Activated CD4-positive, alpha-beta T cell treated with anti-CD3 and anti-CD28 coated beads, Interleukin-2, amount 50 U/mL, for 4 hours (primary cell): ENCODE data around the gene FAM107A.
"Not testable (repeated sequence)": the region's sequence is repeated elsewhere in the genome, so short reads cannot be mapped to it uniquely, and the experiment has no call there.

ENCODE experiments used
- DNase-seq, 2 experiments: peaks; one replicate each; pipeline ENCODE4 v3.0.0-alpha.2; 2020

The FAM107A gene

DNA sequence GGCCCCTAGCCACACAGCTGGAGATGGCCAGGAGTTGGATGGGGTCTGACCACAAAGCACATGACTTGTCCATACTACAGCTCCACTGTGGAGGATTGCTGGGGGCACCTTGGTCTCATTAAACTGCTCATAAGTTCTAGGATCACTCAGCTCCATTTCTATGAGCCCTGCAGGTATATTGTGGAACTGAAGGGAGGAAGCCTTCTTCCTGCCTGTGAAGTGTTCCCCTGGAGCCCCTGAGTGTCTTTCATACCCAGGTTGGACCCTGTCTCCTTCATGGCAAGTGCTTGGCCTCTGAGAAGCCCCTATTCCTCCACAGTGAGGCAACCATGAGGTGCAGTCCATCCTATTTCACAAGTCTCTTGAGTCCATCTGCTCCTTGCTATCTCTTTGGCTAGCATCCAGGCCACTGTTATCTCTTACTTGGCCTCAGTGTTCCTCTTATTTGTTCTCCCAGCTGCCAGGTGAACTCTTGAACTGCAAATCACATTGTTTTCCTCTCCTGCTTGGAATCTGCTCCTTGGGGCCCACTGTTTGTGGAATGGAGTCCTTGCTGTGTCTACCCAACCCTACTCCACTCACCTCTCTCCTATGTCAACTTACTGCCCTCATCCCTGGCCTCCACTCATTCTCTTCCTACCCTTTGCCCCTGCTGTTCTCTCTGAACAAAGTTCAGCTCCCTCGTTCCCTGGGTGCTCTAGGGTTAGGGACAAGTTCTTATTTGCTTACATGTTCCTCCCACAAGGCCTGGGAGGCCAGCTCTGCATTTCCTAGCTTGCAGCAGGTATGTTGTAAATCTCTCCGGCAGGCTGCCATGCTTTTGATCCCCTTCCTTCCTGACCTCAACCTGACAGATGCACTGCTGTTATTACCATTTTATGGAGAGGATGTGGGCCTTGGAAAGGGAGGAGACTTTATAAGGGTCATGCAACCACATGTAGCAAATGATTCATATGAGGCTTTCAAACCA is 41.4 kb downstream of the FAM107A start:
- DNase-seq = no peak

DNA sequence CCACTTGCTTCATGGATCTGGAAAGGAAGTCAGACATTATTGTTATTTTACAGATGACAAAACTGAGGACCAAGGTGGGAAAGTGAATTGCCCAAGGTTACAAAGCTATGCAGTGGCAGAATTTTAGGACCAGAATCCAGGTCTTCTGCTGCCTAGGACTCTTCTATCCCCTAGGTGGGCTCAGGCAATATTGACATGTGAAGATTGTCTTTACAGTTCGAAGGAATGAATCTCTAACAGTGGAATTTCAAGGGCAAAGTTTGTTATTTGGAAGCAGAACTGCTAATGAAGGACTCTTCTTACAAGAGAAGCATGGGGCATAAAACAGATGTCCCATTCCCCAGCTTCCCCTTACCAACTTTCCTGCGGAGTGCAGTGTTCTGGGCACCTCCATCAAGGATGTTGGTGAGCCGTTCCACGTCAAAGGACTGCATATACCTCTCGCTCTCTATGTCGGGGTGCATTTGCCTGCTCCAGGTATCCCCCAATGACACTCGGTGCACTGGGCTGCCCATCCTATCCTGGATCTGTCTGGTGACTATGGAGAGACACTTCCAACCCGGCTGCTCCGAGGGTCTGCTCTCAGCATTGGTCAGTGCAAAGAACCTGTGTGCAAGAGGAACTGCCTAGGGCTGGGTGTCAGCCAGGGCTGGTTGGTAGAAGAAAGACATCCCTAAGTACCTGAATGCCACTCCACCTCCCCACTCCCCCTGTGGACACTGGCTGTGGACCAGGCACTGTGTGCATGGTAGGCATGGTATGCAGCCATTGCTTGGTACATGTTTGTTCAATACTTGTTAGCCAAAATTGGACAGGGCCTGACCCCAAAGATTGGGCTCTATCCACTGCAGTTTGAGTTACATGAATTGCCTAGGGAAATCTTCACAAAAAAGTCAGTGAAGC is 42.3 kb downstream of the FAM107A start:
- DNase-seq = no peak

DNA sequence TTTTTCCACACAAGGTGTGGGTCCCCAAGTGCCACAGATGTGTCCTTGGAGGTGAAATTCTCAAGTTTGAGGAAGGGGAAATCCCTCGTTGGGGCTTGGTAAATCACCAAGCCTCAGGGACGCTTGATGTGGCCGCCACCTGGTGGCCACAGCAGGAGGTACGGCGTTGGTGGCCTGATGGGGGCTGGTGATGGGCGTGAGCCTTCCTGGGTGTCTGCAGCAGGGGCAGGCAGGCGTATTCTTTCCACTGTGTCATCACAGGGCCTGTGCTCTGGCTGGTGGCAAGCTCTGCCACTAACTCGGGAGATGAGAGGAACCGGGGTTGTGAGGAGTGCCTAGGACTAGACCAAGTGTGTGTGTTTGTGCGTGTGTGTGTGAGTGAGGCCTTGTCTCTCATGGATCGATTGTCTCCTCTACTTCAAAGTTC is 44.4 kb downstream of the FAM107A start:
- peak; percentile 78 to 81 for DNase-seq

DNA sequence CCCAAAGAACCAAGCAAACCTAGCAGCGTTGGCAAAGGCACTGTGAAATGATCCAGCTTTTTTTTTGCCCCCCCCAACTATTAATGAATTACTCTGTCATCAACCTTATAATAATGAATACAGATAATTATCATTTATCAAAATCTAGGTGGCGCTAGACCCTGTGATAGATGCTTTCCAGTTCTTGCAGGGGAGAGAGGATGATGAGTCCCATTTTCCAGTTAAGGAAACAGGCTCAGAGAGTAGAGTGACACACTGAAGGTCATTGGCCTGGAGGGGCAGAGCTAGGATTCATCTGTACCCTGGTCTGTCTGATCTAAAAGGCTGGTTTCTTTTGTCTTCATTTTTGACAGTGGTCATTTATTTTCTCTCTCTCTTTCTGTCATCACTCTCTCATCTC is 45.2 kb downstream of the FAM107A start:
- no peak for DNase-seq

DNA sequence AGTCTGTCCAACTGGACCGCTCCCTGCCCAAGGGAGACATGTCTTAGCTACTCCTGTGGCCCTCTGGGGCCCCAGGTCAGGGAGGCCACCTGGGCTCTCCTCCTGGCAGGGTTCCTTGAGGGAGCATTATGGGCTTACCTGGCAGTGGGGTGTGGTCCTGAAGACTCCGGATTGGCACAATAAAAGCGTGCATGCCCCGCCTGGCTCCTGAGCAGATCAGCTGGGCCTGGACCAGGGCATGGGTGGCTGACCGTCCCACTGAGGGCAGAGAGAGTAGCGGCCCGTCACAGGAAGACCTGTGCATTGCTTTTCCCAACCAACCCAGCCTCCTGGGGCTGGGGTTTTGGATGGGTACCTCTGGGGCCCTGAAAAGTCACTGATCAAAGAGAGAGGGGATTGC is 45.6 kb downstream of the FAM107A start:
- no peak for DNase-seq

DNA sequence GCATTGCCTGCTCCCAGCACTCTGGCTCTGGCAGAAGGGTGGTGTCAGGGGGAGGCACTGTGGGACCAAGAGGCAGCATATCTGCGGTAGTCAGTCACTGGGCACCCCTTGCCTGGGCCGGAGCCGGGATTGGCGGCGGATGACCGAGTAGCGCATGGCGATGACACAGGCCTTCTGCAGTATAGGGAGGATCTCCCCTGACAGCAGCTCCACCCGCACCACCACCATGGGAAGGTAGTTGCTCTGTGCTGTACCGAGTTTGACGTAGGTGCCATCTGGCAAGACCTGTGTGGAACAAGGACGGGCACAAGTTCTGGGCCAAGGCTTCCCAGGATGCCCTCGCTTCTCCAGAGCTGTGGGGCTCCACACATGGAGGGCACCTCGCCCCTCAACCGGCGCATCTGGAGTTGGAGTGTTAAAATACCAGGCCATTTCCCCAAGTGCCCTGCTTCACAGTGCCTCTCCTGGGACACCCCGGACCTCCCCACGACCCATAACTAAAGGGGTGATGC is 46.8 kb downstream of the FAM107A start:
- no peak for DNase-seq

DNA sequence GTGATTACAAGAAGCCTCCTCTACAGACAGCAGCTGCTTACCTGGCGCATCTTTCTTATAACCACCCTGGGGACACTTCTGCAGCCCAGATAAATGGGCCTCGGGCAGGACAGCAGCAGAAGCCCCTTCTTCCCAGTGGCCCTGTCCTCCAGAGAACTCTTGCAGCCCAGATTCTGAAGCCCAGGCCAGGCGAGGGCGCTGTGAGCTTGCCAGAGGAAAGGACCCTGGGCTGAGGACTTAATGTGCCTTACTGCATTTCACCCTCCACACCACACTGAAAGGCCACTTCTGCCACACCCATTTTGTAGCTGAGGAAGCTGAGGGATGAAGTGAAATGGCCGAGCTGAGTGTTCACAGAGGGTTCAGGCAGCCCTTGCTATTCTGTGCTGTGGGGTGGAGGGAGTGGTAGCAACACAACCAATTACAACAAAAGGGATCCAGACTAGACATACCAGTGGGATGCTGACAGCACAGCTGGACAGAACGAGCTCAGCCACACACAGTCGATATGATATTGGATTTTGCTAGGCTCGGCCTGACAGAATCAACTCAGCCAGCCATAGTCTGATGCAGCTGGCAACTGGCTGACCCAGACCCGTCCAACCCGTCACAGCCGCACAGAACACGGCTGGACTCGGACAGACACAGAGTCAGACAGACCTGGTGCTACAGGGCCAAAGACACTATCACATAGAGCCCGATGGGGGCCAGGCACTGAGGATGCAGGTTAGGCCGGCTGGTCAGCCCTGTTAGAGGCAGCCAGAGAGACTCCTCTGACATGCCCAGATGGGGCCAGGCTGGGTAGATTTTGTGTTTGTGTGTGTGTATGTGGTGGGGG is 47.5 kb downstream of the FAM107A start:
- no peak for DNase-seq

DNA sequence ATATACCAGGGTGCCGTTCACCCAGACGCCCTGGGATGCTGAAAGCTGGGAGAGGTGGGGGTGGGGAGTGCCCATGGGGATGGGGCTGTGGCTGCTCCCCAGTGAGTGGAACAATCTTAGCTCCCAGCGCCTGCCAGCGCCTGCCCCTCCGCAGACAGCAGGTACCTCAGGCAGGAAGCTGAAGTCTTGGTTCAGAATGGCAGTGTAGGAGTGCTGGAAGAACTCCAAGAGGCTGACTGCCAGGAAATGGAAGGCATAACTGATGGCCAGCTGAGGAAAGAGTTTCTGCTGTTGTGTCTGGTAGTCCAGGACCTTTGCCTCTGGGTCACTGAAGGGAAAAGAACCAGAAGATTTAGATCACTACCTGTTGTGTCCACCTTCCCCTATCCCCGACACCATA is 48.6 kb downstream of the FAM107A start:
- no peak for DNase-seq

DNA sequence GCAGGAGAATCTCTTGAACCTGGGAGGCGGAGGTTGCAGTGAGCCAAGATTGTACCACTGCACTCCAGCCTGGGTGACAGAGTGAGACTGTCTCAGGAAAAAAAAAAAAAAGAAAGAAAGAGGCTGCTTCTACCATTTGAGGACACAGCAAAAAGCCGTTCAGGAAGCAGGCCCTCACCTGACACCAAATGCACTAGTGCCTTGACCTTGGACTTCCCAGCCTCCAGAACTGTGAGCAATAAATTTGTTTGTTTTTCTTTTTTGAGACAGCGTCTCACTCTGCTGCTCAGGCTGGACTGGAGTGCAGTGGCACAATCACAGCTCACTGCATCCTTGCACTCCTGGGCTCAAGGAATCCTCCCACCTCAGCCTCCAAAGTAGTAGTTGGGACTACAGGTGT is 49.8 kb downstream of the FAM107A start:
- DNase-seq = not testable (repeated sequence)

DNA sequence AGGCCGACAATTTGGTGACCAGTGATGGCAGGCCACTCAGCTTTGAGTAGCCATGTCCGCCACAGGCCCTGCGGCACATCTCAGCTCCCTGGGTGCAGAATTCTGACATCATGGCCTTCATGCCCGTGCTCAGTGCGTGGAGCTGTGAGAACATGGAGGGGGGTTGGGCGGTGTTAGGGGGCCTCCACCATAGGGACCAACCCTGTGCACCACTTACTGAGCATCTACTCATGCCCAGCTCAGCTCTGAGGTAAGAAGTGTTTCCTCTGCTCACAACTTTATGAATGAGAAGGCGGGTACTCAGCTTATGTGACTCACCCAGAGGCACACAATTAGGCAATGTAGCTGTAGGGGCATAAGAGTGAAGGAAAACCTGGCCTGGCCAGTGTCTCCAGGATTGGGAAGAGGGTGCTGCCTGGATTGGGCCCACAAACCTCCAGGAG is 50.7 kb downstream of the FAM107A start:
- DNase-seq = no peak

DNA sequence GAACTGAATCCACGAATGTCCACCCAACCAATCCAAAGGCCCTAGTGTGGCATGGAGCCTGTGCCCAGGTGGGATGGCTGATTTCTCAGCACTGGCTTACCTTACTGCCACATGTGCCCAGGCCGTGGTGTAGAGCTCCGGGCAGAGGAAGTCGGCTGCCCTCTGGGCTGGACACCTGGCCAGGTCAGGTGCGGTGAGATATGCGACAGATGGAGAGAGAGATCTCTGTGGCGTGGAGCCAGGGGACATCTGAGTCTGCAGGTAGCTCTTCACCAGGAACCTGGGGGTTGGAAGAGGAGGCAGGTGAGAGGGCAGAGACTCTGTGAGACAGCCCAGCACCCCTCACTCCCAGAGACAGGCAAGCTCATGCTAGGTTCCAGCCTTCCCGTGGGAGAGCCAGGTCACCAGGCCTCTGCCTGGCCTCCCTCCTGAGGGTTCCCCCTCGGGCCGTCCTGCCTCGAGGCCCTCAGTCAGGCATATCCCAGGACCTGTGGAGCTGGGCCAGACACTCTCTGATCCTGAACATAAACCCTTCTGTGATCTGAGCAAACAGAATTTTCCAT is 52.8 kb downstream of the FAM107A start:
- DNase-seq = no peak

DNA sequence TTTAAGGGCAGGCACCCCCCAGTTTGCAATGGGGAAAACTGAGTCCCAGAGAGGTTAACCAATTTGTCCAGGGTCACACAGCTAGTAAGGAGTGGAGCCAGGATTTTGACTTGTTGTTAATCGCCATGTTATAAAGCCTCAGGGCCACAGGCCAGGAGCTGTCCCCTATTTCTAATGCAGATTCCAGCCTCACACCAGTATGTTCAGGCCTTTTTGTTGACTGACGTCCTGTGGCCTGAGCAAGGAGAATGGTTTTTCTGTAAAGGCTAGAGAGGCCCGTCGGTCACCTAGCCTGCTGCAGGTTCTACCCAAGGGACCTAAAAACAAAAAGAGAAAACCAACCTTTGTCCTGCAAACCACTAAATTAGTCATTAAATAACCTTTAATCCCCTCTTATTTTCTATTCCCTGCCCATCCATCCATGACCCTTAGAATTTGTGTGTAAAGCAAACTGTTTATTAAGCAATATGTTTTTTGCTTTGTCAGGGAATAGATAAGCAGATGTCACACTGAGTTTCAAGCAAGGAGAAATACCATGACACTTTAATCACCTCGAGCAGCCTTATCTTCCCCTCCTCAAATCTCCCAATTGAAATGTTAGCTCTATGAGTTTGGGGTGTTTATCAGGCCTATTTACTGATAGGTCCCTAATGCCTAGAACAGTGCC is 54.3 kb downstream of the FAM107A start:
- DNase-seq = no peak

DNA sequence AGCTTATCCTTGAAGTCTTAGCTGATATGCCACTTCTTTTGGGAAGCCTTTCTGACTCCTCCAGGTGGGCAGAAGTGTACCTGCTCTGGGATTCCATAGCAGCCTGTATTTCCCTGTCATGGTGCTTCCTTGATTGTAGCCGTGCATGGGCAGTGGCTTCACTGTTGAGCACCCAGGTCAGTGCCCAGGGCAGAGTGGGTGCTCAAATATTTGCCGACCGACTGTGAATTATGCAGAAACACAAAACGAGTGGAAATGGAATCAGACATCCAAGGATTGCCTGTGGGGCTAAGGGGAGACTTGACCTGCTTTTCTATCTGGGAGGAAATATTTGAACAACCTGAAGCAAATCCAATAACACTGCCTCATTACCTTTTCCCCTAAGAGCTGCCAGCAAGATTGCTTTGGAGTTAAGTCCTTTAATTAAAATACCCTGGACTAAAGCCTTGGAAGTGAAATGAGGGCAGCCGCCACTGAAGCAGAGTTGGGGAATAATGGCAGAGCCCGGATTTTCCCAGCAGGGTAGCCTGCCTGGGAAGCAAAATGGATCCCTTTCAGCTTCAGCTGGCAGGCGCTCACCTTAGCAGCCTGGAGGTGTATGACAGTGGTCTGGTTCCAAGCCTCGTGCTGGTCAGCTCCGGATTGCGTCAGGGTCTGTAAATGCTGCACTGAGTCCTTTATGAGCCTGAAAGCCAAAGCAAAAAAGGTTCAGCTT is 55.1 kb downstream of the FAM107A start:
- no peak for DNase-seq

DNA sequence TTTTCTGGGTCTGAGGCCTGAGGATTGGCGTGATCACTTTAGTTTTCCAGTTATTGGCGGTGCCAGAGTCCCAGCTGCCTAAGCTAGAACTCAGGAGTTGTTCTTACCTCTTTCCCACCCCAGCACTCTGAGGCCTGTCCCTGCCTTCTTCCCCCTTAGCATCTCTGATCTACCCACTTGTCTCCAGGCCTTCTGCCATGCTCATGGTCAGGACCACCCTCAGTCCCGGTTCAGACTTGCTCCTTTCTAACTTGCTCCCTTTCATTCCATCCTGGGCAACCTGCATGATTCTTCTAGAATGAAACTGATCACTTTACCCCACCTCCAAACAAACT is 55.9 kb downstream of the FAM107A start:
- DNase-seq = no peak

DNA sequence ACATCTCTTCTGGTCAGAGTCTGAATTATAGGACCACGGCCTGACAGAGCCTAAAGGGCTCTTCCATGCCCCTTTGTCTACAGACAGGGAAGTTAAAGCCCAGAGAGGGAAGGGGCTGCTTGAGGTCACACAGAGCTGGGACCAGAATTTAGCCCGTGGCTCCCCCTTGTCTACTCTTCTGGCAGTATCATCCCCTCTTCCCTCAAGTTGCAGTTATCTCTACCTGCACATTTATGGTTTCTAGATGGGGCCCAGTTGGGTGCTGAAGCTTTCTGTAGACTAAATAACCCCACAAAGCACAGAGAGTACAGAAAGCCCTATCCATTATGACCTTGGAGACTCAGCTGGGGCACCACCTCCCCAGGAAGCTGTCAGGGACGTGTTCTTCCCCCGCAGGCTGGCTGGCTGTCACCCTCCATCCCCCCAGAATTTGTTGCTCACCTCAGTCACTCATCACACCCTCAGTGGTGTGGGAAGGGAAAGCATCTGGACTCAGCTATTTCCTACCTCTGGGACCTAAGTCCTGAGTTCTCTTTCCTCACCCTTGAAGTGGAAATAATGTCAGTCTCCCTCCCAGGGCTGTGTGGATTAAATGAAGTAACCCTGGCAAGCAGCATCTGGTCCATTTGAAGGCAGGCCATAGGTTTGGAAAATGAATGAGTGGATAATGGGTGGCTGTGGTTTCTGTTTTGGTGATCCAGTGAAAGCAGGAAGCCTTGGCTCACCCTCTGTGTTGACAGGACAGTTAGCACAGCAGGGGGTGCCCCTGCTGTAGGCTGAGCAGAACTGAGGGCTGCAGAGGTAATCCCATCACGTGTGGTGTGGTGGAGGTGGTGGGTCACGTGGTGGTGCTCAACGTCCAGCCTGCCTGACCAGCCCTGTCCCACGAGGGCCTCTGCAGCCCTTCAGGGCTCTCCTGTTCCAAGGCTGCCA is 56.5 kb downstream of the FAM107A start:
- no peak for DNase-seq

DNA sequence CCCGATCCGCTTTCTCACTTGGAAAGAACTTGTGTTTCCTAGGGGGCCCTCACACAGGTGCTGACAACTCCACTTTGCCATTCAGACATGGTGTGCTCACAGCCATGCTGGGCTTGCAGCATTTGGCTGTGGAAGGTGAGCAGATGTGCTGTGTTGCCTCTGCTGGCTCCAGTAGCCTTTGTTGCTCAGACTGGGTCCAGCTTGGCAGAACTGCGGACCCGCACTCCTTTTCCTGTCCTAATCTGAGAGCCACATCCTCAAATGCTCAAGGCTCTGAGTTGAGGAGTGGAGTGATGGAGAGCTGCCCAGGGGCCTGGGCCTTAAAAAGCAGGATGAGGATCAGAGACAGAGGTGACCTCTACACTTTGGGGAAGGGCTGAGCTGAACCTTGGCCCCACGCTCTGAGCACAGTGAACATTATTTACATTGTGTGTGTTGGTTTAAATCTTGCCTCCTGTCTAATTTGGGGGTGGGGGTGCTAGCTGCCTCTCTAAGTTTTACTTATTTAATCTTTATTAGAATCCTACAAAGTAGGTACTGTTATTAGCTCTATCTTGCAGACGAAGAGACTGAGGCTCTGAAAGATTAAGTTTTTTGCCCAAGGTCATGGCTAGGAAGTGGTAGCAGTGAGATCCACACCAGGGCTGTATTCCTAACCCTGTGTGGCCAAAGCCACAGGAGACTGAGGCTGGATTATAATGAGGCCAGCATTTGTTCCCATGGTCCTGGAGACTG is 57.4 kb downstream of the FAM107A start:
- no peak for DNase-seq

DNA sequence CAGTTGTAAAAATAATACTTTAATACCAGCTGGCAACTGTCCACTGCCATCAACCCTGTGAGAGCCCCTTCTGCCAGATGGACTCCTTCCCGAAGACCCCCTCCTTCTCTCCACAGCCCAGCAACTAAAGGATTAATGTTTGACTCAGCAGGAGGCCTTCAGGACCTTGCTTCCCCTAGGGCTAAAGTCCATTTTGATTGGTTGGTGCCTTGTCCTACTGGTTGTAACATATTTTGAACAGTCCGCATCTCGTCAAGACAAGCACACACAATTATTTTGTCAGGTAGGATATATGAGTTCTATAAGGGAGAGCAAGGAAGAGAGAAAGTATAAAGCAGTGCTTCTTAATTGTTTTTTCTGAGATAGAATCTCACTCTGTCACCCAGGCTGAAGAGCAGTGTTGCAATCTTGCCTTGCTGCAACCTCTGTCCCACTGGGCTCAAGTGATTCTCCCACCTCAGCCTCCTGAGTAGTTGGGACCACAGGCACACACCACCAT is 58.9 kb downstream of the FAM107A start:
- no peak for DNase-seq

DNA sequence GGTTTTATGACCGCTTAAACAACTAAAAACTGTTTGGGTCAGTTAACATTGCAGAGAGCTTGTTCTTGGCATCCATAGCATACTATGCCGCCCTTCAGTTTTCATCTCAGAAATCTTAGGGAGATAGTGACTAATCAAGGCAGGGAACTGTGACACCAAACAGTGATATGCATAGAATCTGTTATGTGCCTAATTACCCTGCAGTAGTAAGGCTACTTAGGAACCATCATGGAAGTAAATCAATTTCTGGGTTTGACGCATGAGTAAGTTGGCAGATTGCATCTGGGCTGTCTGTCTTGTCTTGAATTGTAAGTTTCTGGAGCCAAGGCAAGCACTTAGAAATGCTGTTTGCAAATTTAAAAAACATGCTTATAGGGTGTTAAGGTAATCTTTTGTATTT is 62.8 kb downstream of the FAM107A start:
- DNase-seq = no peak
